ENCODE results near the gene DSCAML1. TPM values are rescaled to one million over a fixed set of nuclear protein-coding genes. Genes with fewer than 3 reads are reported as not detected.

DSCAML1 gene
- total RNA-seq, 2 donors from 2014 or later: 0.21 to 0.92 TPM

- ATAC-seq: no peak
- no peaks in the 10 kb centered on the region for H3K9me3 ChIP-seq (ENCODE audit: control insufficient read depth, low read length, poor library complexity, severe bottlenecking)
- Mint-ChIP-seq H3K4me3 (no peak overlapping the region), H3K27me3 (peaks cover 18% of the 10 kb centered on the region), H3K36me3 (ENCODE audit: low read depth) (peaks cover 3% of the 10 kb centered on the region), H3K4me1 (no peaks in the 10 kb centered on the region), H3K27ac (no peak overlapping the region)
- no peak for DNase-seq
Observed at GRCh38 chr11:117435326-117435725, 361.7 kb downstream of the DSCAML1 start.

DNA sequence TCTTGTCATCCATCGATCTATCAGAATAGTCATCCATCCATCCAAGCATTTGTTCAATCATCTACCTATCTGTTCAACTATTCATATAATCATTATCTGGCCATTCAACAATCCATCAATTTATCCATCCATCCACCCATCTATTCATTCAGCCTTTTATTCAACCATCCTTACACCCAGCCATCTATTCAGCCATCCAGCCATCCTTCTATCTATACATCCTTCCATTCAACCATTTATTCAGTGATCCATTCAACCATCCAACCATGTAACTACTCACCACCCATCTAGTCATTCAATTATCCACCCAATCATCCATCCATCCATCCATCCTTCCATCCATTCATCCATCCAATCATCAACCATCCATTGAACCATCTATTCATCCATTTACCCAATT, 362.5 kb downstream of the DSCAML1 start:
- no peak for ATAC-seq
- no peak for DNase-seq
- Mint-ChIP-seq H3K4me1 (no peaks in the 10 kb centered on the region), H3K27me3 (peaks cover 17% of the 10 kb centered on the region), H3K36me3 (ENCODE audit: low read depth) (no peaks in the 10 kb centered on the region), H3K27ac (no peak overlapping the region), H3K4me3 (no peak overlapping the region)
- no peaks in the 10 kb centered on the region for H3K9me3 ChIP-seq (ENCODE audit: control insufficient read depth, low read length, poor library complexity, severe bottlenecking)

- H3K9me3 ChIP-seq (ENCODE audit: control insufficient read depth, low read length, poor library complexity, severe bottlenecking): no peaks in the 10 kb centered on the region
- ATAC-seq (no peak), DNase-seq (no peak)
- no peak overlapping the region for H3K4me3 Mint-ChIP-seq
- no peaks in the 10 kb centered on the region for H3K36me3 Mint-ChIP-seq (ENCODE audit: low read depth)
- no peaks in the 10 kb centered on the region for H3K4me1 Mint-ChIP-seq
- H3K27ac Mint-ChIP-seq: no peak overlapping the region
- peaks cover 19% of the 10 kb centered on the region for H3K27me3 Mint-ChIP-seq
Observed at GRCh38 chr11:117433717-117434116, 363.3 kb downstream of the DSCAML1 start.

DNA sequence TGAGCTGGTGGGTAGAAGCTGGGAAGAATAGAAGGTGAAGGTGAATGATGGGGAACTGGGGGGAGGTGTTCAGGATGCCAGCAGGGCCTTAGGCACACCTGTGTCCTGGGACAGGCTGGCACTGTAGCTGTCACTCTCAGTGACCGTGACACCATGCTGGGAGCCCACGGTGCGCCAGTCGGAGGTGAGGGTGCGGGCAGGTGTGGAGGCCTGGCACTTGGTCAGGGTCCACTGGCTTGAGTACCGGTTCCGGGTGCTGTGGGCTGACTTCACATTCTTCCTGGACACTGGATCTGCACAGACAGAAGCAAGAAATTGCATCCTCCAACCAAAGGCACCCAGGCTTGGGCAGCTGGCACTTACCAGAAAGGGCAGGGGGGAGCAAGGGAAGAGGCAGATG, 365.6 kb downstream of the DSCAML1 start:
- ATAC-seq: no peak
- H3K27ac Mint-ChIP-seq: no peak overlapping the region
- peaks cover 7% of the 10 kb centered on the region for H3K4me1 Mint-ChIP-seq
- H3K27me3 Mint-ChIP-seq: peaks cover 27% of the 10 kb centered on the region
- H3K4me3 Mint-ChIP-seq: no peak overlapping the region
- H3K9me3 ChIP-seq (ENCODE audit: control insufficient read depth, low read length, poor library complexity, severe bottlenecking): no peaks in the 10 kb centered on the region
- DNase-seq: no peak
- H3K36me3 Mint-ChIP-seq (ENCODE audit: low read depth): no peaks in the 10 kb centered on the region

GRCh38 chr11:117430293-117430955, 366.6 kb downstream of the DSCAML1 start:
- no peak overlapping the region for H3K4me3 Mint-ChIP-seq
- peaks cover 13% of the 10 kb centered on the region for H3K4me1 Mint-ChIP-seq
- ATAC-seq (no peak), DNase-seq (no peak)
- no peak overlapping the region for H3K27ac Mint-ChIP-seq
- H3K36me3 Mint-ChIP-seq (ENCODE audit: low read depth): no peaks in the 10 kb centered on the region
- H3K9me3 ChIP-seq (ENCODE audit: control insufficient read depth, low read length, poor library complexity, severe bottlenecking): no peaks in the 10 kb centered on the region
- peaks cover 34% of the 10 kb centered on the region for H3K27me3 Mint-ChIP-seq

- H3K9me3 ChIP-seq (ENCODE audit: control insufficient read depth, low read length, poor library complexity, severe bottlenecking): no peaks in the 10 kb centered on the region
- peaks cover 39% of the 10 kb centered on the region for H3K27me3 Mint-ChIP-seq
- no peak for DNase-seq
- peaks cover 13% of the 10 kb centered on the region for H3K4me1 Mint-ChIP-seq
- ATAC-seq: no peak
- H3K36me3 Mint-ChIP-seq (ENCODE audit: low read depth): no peaks in the 10 kb centered on the region
- H3K4me3 Mint-ChIP-seq: no peak overlapping the region
- no peak overlapping the region for H3K27ac Mint-ChIP-seq
Observed at GRCh38 chr11:117428856-117429229, 368.2 kb downstream of the DSCAML1 start.

DNA sequence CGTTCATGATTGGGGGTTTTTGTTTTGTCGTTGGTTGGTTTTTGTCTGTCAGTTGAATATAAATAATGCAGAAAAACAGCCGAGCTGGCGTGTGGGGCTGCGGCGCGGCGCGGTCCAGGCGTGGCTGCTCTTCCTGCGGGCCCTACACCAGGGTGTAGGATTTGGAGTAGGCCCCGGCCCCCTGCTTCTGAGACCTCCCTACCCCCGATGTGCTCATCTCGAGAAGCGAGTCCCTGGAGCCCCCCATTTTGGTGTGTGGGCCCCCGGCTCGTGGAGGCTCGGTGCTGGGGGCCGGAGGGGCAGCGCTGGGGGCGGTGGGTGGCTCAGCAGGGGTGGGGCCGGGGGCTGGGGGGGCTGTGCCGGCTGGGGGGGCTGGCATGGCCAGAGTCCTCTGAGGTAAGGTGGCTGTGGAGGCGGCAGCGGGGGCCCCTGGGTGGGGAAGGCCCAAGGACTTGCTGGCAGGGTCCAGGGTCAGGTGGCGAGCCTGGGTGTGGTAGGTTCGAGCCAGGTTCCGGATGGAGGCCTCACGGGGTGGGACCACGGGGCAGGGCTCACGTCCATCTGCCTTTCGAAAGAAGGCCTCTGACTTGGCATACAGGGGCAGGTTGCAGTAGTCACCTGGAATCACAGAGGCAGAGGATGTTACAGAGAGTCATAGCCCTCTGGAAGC, 368.7 kb downstream of the DSCAML1 start:
- H3K27ac Mint-ChIP-seq: peak overlapping the region; percentile 29

GRCh38 chr11:117427356-117427874, 369.6 kb downstream of the DSCAML1 start:
- no peaks in the 10 kb centered on the region for H3K9me3 ChIP-seq (ENCODE audit: control insufficient read depth, low read length, poor library complexity, severe bottlenecking)
- ATAC-seq: no peak
- peaks cover 13% of the 10 kb centered on the region for H3K4me1 Mint-ChIP-seq
- no peak for DNase-seq
- H3K27me3 Mint-ChIP-seq: peaks cover 49% of the 10 kb centered on the region
- peak overlapping the region; percentile 31 for H3K4me3 Mint-ChIP-seq
- H3K36me3 Mint-ChIP-seq (ENCODE audit: low read depth): no peaks in the 10 kb centered on the region
- peak overlapping the region; percentile 29 for H3K27ac Mint-ChIP-seq

More for the DNA sequence above, 368.7 kb downstream of the DSCAML1 start:
- no peaks in the 10 kb centered on the region for H3K9me3 ChIP-seq (ENCODE audit: control insufficient read depth, low read length, poor library complexity, severe bottlenecking)
- Mint-ChIP-seq H3K4me3 (no peak overlapping the region), H3K36me3 (ENCODE audit: low read depth) (no peaks in the 10 kb centered on the region), H3K27me3 (peaks cover 45% of the 10 kb centered on the region), H3K4me1 (peaks cover 13% of the 10 kb centered on the region)
- ATAC-seq (no peak), DNase-seq (no peak)

DNA sequence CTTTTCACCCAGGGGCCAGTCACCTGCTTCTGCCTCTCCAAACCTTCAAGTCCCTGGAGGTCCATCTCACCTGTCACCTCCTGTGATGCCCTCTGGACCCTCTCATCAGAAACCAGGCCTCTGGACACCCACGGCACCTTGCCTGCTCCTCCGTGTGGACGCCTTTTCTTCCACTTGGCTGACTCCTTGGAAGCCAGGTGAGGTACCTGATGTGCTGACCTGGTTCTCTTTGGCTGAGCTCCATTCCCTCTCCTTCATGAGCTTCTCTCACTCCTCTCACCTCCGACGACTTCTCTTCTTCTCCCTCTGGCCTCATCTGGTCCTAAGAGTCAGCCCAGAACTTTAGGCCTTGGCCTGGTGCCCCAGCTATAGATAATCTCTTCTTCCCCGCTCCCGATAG, 370.1 kb downstream of the DSCAML1 start:
- Mint-ChIP-seq H3K4me3 (peak overlapping the region; percentile 15), H3K36me3 (ENCODE audit: low read depth) (no peaks in the 10 kb centered on the region), H3K27me3 (peaks cover 53% of the 10 kb centered on the region), H3K4me1 (peaks cover 13% of the 10 kb centered on the region), H3K27ac (no peak overlapping the region)
- DNase-seq (no peak), ATAC-seq (no peak)
- no peaks in the 10 kb centered on the region for H3K9me3 ChIP-seq (ENCODE audit: control insufficient read depth, low read length, poor library complexity, severe bottlenecking)

DNA sequence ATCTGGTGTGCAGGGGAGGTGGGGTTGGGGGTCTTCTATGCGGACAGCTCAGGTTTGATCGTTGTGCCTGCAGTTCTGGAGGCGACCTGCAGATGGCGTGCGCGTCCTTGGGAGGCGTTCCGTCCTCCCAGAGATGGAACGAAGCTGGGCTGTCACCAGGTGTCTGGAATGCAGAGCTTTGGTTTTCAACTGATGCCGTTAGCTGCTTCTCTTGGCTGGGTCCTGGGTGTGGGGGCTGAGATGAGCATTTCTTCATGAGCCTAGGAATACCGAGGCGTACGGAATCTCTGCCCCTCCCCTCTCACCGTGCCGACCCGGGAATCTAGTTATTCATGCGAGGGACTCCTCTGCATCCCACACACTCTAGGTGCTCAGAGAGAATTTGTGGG, 370.7 kb downstream of the DSCAML1 start:
- H3K36me3 Mint-ChIP-seq (ENCODE audit: low read depth): no peaks in the 10 kb centered on the region
- peaks cover 56% of the 10 kb centered on the region for H3K27me3 Mint-ChIP-seq
- no peak overlapping the region for H3K27ac Mint-ChIP-seq
- peak; percentile 53 to 69 (median 59) for DNase-seq
- ATAC-seq: peak; percentile 63
- no peak overlapping the region for H3K4me3 Mint-ChIP-seq
- peaks cover 15% of the 10 kb centered on the region for H3K4me1 Mint-ChIP-seq
- H3K9me3 ChIP-seq (ENCODE audit: control insufficient read depth, low read length, poor library complexity, severe bottlenecking): no peaks in the 10 kb centered on the region

GRCh38 chr11:117425679-117426296, 371.2 kb downstream of the DSCAML1 start:
- ATAC-seq: no peak
- no peaks in the 10 kb centered on the region for H3K36me3 Mint-ChIP-seq (ENCODE audit: low read depth)
- H3K9me3 ChIP-seq (ENCODE audit: control insufficient read depth, low read length, poor library complexity, severe bottlenecking): no peaks in the 10 kb centered on the region

DNA sequence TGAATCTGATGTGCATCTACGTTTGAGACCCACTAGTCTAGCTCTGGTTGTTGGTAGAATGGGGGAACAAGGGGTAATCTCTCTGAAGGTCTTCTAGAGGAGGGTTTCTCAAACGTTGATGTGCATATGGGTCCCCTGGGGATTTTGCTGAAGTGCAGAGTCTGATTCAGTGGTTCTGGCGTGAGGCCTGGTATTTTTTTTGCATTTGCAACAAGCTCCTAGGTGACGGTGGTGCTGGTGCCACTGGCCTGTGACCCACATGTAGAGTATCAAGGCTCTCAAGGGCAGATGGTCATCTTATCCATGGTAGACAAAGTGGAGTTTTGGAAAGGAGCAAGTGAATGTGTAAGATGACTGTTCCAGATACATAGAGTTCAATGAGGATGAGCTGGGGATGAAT, 372.2 kb downstream of the DSCAML1 start:
- ATAC-seq: no peak
- no peaks in the 10 kb centered on the region for H3K9me3 ChIP-seq (ENCODE audit: control insufficient read depth, low read length, poor library complexity, severe bottlenecking)
- H3K27me3 Mint-ChIP-seq: peaks cover 52% of the 10 kb centered on the region
- DNase-seq: no peak
- H3K4me3 Mint-ChIP-seq: no peak overlapping the region
- H3K36me3 Mint-ChIP-seq (ENCODE audit: low read depth): no peaks in the 10 kb centered on the region
- H3K4me1 Mint-ChIP-seq: peaks cover 15% of the 10 kb centered on the region
- no peak overlapping the region for H3K27ac Mint-ChIP-seq

More at GRCh38 chr11:117425679-117426296, 371.2 kb downstream of the DSCAML1 start:
- DNase-seq: no peak
- no peak overlapping the region for H3K27ac Mint-ChIP-seq
- no peak overlapping the region for H3K4me3 Mint-ChIP-seq
- H3K4me1 Mint-ChIP-seq: peaks cover 15% of the 10 kb centered on the region
- H3K27me3 Mint-ChIP-seq: peaks cover 56% of the 10 kb centered on the region

DNA sequence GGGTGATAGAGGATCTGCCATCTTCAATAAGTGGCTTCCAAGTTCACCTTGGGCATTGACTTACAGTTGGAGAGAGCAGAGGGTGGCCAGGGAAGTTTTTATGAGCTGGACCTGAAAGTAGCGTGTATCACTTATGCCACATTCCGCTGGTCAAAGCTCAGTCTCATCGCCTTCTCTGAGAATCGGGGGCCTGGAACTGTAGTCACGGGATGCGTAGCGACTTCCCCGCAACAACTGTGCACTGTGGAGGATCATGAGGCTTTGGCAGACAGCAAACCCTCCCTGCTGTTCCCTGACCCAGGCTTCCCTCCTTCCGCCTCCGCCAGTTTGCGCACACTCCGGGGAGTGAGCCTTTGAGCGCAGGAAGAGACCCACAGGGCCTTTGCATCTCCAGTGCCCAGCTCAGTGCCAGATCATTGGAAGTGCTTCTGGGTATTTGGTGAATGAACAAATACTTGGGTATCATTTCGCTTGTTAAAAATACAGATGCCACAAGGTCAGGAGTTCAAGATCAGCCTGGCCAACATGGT, 373.9 kb downstream of the DSCAML1 start:
- no peaks in the 10 kb centered on the region for H3K9me3 ChIP-seq (ENCODE audit: control insufficient read depth, low read length, poor library complexity, severe bottlenecking)
- H3K27ac Mint-ChIP-seq: no peak overlapping the region
- no peak overlapping the region for H3K4me3 Mint-ChIP-seq
- no peaks in the 10 kb centered on the region for H3K36me3 Mint-ChIP-seq (ENCODE audit: low read depth)
- ATAC-seq: no peak
- H3K4me1 Mint-ChIP-seq: peaks cover 15% of the 10 kb centered on the region
- peaks cover 47% of the 10 kb centered on the region for H3K27me3 Mint-ChIP-seq
- DNase-seq: no peak

Measured in T-helper 17 cell (primary cell).